ENCODE data around the gene HSBP1. TPM values are rescaled to one million over a fixed set of nuclear protein-coding genes. Genes with fewer than 3 reads are reported as not detected.

HSBP1 gene
- total RNA-seq, 1 donor from 2014 or later = 218 TPM

DNA sequence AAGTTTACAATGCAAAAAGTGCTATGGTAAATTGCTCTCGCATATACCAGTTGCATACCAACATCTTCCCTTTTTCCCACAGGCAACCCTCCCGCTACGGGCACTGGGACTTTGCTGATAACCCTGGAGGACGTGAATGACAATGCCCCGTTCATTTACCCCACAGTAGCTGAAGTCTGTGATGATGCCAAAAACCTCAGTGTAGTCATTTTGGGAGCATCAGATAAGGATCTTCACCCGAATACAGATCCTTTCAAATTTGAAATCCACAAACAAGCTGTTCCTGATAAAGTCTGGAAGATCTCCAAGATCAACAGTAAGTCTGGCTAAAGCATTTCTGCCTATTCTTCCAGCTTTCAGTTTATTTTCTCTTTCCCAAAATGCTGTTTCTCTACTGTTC, 27.9 kb upstream of the HSBP1 start:
- Mint-ChIP-seq H3K36me3 (ENCODE audit: unreplicated experiment) (no peaks in the 10 kb centered on the region), H3K4me1 (ENCODE audit: low read depth, unreplicated experiment) (no peaks in the 10 kb centered on the region), H3K9me3 (ENCODE audit: unreplicated experiment) (no peaks in the 10 kb centered on the region), H3K27ac (ENCODE audit: unreplicated experiment) (no peak overlapping the region), H3K27me3 (ENCODE audit: unreplicated experiment) (peaks cover 1% of the 10 kb centered on the region), H3K4me3 (ENCODE audit: unreplicated experiment) (no peak overlapping the region)
- no peak for DNase-seq
- TF ChIP-seq, protein P1, sequence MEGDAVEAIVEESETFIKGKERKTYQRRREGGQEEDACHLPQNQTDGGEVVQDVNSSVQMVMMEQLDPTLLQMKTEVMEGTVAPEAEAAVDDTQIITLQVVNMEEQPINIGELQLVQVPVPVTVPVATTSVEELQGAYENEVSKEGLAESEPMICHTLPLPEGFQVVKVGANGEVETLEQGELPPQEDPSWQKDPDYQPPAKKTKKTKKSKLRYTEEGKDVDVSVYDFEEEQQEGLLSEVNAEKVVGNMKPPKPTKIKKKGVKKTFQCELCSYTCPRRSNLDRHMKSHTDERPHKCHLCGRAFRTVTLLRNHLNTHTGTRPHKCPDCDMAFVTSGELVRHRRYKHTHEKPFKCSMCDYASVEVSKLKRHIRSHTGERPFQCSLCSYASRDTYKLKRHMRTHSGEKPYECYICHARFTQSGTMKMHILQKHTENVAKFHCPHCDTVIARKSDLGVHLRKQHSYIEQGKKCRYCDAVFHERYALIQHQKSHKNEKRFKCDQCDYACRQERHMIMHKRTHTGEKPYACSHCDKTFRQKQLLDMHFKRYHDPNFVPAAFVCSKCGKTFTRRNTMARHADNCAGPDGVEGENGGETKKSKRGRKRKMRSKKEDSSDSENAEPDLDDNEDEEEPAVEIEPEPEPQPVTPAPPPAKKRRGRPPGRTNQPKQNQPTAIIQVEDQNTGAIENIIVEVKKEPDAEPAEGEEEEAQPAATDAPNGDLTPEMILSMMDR (IDR thresholded peaks at IDR 0.05; ENCODE audit: partially characterized antibody, unreplicated experiment) = no peak

DNA sequence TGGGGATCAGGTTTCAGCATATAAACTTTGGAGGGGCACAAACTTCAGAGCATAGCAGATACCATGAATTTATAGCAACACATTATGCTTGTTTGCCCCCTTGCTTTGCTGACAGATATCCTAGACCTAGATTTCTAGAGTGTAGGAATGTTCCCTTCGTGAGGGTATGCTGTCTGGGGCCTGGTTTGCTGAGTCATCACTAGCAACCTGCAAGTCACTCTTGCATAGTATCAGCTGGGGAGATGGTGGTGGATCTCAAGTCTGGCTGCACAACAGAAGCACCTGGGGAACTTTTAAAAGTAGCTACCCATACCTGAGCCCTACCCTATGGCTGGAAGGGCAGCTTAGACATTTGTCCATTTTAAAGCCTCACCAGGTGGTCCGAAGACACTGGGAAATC, 22.3 kb upstream of the HSBP1 start:
- DNase-seq = no peak
- H3K4me3 Mint-ChIP-seq (ENCODE audit: unreplicated experiment) = no peak overlapping the region
- no peaks in the 10 kb centered on the region for H3K4me1 Mint-ChIP-seq (ENCODE audit: low read depth, unreplicated experiment)
- no peak overlapping the region for H3K27ac Mint-ChIP-seq (ENCODE audit: unreplicated experiment)
- no peaks in the 10 kb centered on the region for H3K27me3 Mint-ChIP-seq (ENCODE audit: unreplicated experiment)
- TF ChIP-seq, protein P1 (IDR thresholded peaks at IDR 0.05; ENCODE audit: partially characterized antibody, unreplicated experiment) = no peak
- peaks cover 2% of the 10 kb centered on the region for H3K9me3 Mint-ChIP-seq (ENCODE audit: unreplicated experiment)
- H3K36me3 Mint-ChIP-seq (ENCODE audit: unreplicated experiment) = no peaks in the 10 kb centered on the region

DNA sequence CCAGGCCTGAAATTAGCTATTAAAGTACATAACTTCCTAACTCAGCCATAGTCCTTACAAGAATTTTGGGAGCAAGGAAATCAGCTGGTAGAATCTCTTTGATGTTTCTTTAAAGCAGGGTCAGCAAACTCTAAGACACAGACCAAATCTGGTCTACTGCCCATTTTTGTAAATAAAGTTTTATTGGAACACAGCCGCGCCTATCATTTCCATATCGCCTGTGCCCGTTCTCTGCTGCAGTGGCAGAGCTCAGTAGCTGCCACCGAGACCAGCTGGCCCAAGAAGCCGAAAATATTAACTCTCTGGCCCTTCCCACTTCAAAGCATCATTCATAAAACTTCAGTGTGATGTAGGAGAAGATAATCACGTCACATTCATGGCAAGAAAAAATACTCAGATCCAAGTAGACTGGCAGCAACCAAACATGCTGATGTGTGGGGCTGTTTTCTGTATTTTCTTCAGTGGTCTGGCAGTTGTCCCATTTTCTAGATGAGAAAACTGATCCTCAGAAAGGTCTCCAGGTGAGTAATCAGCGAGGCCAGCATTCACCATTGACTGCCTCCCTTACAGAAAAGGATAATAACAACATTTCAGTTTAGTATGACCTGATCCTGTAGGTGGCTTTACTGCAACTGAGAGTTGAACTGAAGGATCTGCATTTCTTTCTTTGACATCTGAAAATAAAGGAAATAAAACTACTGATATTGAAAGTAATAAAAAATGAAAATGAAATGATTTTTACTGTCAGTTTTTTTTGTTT, 18.0 kb upstream of the HSBP1 start:
- no peak overlapping the region for H3K4me3 Mint-ChIP-seq (ENCODE audit: unreplicated experiment)
- H3K27me3 Mint-ChIP-seq (ENCODE audit: unreplicated experiment) = peaks cover 4% of the 10 kb centered on the region
- peaks cover 7% of the 10 kb centered on the region for H3K4me1 Mint-ChIP-seq (ENCODE audit: low read depth, unreplicated experiment)
- H3K27ac Mint-ChIP-seq (ENCODE audit: unreplicated experiment) = no peak overlapping the region
- peaks cover 2% of the 10 kb centered on the region for H3K9me3 Mint-ChIP-seq (ENCODE audit: unreplicated experiment)
- TF ChIP-seq, protein P1 (IDR thresholded peaks at IDR 0.05; ENCODE audit: partially characterized antibody, unreplicated experiment) = no peak
- peaks cover 5% of the 10 kb centered on the region for H3K36me3 Mint-ChIP-seq (ENCODE audit: unreplicated experiment)
- DNase-seq = no peak

DNA sequence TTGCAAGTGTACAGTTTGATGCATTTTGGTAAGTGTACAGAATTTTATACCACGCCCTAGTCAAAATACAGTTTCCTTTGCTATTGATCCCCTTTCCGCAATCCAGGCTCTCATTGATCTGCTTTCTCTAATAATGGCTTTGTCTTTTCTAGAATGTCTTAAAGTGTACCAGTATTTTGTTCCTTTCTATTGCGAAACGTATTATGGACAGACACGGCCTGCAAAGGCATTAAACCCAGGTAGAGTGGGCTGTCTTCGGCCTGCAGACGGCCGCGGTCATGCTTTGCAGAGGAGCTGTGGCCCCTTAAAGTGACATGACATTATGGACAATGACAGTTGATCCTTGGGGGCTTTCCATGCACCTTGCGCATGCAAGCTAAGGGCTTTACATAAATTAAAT, 15.9 kb upstream of the HSBP1 start:
- H3K36me3 Mint-ChIP-seq (ENCODE audit: unreplicated experiment) = peaks cover 5% of the 10 kb centered on the region

DNA sequence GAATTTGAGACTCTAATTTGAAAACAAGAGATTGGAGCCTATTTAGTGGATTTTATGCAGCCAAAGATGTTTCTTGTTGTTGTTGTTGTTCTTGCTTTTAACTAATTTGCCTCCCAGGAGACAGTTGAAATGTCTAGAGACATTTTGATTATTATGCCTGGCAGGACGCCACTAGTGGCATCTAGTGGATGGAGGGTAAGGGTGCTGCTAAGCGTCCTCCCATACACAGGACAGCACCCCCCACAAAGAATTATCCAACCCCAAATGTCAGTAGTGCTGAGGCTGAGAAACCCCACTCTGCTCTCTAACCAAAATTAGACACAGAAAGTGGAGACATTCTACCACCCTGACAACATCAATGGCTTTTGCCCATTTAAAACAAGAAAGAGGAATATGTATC, 15.4 kb upstream of the HSBP1 start:
- Mint-ChIP-seq H3K4me3 (ENCODE audit: unreplicated experiment) (no peak overlapping the region), H3K27ac (ENCODE audit: unreplicated experiment) (no peak overlapping the region), H3K9me3 (ENCODE audit: unreplicated experiment) (peaks cover 2% of the 10 kb centered on the region), H3K4me1 (ENCODE audit: low read depth, unreplicated experiment) (peaks cover 7% of the 10 kb centered on the region), H3K27me3 (ENCODE audit: unreplicated experiment) (peaks cover 6% of the 10 kb centered on the region), H3K36me3 (ENCODE audit: unreplicated experiment) (peaks cover 5% of the 10 kb centered on the region)
- TF ChIP-seq, protein P1 (IDR thresholded peaks at IDR 0.05; ENCODE audit: partially characterized antibody, unreplicated experiment) = no peak
- no peak for DNase-seq

More for the DNA sequence above, 15.9 kb upstream of the HSBP1 start:
- no peak overlapping the region for H3K27ac Mint-ChIP-seq (ENCODE audit: unreplicated experiment)
- peaks cover 7% of the 10 kb centered on the region for H3K4me1 Mint-ChIP-seq (ENCODE audit: low read depth, unreplicated experiment)
- H3K27me3 Mint-ChIP-seq (ENCODE audit: unreplicated experiment) = peaks cover 5% of the 10 kb centered on the region
- TF ChIP-seq, protein P1 (IDR thresholded peaks at IDR 0.05; ENCODE audit: partially characterized antibody, unreplicated experiment) = no peak
- no peak overlapping the region for H3K4me3 Mint-ChIP-seq (ENCODE audit: unreplicated experiment)
- H3K9me3 Mint-ChIP-seq (ENCODE audit: unreplicated experiment) = peaks cover 2% of the 10 kb centered on the region
- no peak for DNase-seq

All from glutamatergic neuron (in vitro differentiated cells).